NT2/D1 (cell line): ENCODE results near the gene DCUN1D2.

Source experiments
- SUZ12 ChIP-seq: IDR thresholded peaks from 2 replicates; pipeline ENCODE4 v1.6.1; 2011; ENCODE audit not compliant: insufficient read length, insufficient read depth; ENCODE audit errors: extremely low read depth
- YY1 ChIP-seq: IDR thresholded peaks from 2 replicates; pipeline ENCODE4 v1.6.1; 2011; ENCODE audit not compliant: insufficient read length, insufficient read depth
- ZNF274 ChIP-seq: IDR thresholded peaks from 2 replicates; pipeline ENCODE4 v1.6.1; 2011; ENCODE audit warnings: mild to moderate bottlenecking, low read depth, low read length

GRCh38 chr13:113528813-113529180, 38.3 kb upstream of the DCUN1D2 start:
- TF ChIP-seq ZNF274: no peak
- no peak for TF ChIP-seq YY1
- no peak for TF ChIP-seq SUZ12
